Fibroblast of lung (primary cell): ENCODE measurements around the gene RASSF1. TPM values are rescaled to one million over a fixed set of nuclear protein-coding genes. Genes with fewer than 3 reads are reported as not detected.

Source experiments
- DNase-seq, 2 donors: peaks; one replicate each; pipeline versions ENCODE4 v3.0.0 to v3.0.0-alpha.2; 2010; ENCODE audit warnings: low read depth in 2 of 2
- H2AFZ ChIP-seq: 2 replicates; pipeline ENCODE4 v1.5.1; 2012; ENCODE audit warnings: low read length, control low read depth, inconsistent platforms
- H3K27ac ChIP-seq: 2 replicates; pipeline ENCODE4 v1.5.1; 2011; ENCODE audit warnings: low read length, control low read depth; ENCODE audit not compliant: insufficient read depth
- H3K27me3 ChIP-seq: 2 replicates; pipeline ENCODE4 v1.5.1; 2011; ENCODE audit warnings: mild to moderate bottlenecking, low read length; ENCODE audit not compliant: control insufficient read depth, insufficient read depth
- H3K36me3 ChIP-seq: 2 replicates; pipeline ENCODE4 v1.5.1; 2011; ENCODE audit warnings: low read length; ENCODE audit not compliant: control insufficient read depth, insufficient read depth
- H3K4me1 ChIP-seq: 2 replicates; pipeline ENCODE4 v1.5.1; 2011; ENCODE audit warnings: low read length; ENCODE audit not compliant: control insufficient read depth, insufficient read depth; ENCODE audit errors: extremely low read depth
- H3K4me2 ChIP-seq: 2 replicates; pipeline ENCODE4 v1.5.1; 2011; ENCODE audit warnings: low read length, control low read depth; ENCODE audit not compliant: insufficient read depth; ENCODE audit errors: extremely low read depth
- H3K4me3 ChIP-seq, 4 experiments: fragments of 200-600 bp in 1 of 4; sonication (generic) in 1 of 4; replicated peaks in 1 of 4; 2 replicates each; pipeline ENCODE4 v1.5.1; 2011 to 2016; ENCODE audit warnings: low read length in 4 of 4, low read depth in 3 of 4, mild to moderate bottlenecking in 3 of 4, control low read depth in 2 of 4, inconsistent platforms in 1 of 4, mixed read lengths in 1 of 4; ENCODE audit not compliant: insufficient read depth in 1 of 4; ENCODE audit errors: control extremely low read depth in 1 of 4
- H3K79me2 ChIP-seq: 2 replicates; pipeline ENCODE4 v1.5.1; 2012; ENCODE audit warnings: mild to moderate bottlenecking, low read length, inconsistent platforms; ENCODE audit not compliant: control insufficient read depth, insufficient read depth
- H3K9ac ChIP-seq: 2 replicates; pipeline ENCODE4 v1.5.1; 2011; ENCODE audit warnings: mild to moderate bottlenecking, low read length, control low read depth; ENCODE audit not compliant: insufficient read depth
- H3K9me3 ChIP-seq: 2 replicates; pipeline ENCODE4 v1.5.1; 2012; ENCODE audit warnings: low read depth, low read length; ENCODE audit not compliant: control insufficient read depth, insufficient read depth
- H4K20me1 ChIP-seq: 2 replicates; pipeline ENCODE4 v1.5.1; 2011; ENCODE audit warnings: low read length; ENCODE audit not compliant: control insufficient read depth, insufficient read depth; ENCODE audit errors: extremely low read depth
- EZH2 ChIP-seq: IDR thresholded peaks from 2 replicates; pipeline ENCODE4 v1.5.1; 2012; ENCODE audit warnings: low read length, control low read depth, mild to moderate bottlenecking; ENCODE audit errors: missing control alignments
- polyA plus RNA-seq, 2 donors: library from polyadenylated mRNA; depleted of rRNA in 1 of 2; stranded (reverse) in 1 of 2; unstranded in 1 of 2; fragments of >200 nt; gene quantifications; 2 replicates each; pipeline ENCODE4 v1.2.1, GENCODE V29; 2011 to 2012; ENCODE audit warnings: missing spikeins in 1 of 2
- total RNA-seq: library from RNA; depleted of rRNA; stranded (reverse); fragments of >200 nt; gene quantifications from 2 replicates; pipeline ENCODE4 v1.2.1, GENCODE V29; 2014
- TF ChIP-seq, protein P1 (sequence below), 2 donors: IDR thresholded peaks in 1 of 2; conservative IDR thresholded peaks in 1 of 2; 1 replicate in 1 of 2; 2 replicates in 1 of 2; pipeline ENCODE4 v1.5.1; 2011 to 2012; ENCODE audit warnings: low read length in 2 of 2, control low read depth in 1 of 2, inconsistent platforms in 1 of 2, low read depth in 1 of 2, mild to moderate bottlenecking in 1 of 2

The RASSF1 gene
- total and polyA plus RNA-seq, 2 donors (not counting 1 experiment from before 2014, with no cell fraction given), result 32.4 to 41.7 TPM

DNA sequence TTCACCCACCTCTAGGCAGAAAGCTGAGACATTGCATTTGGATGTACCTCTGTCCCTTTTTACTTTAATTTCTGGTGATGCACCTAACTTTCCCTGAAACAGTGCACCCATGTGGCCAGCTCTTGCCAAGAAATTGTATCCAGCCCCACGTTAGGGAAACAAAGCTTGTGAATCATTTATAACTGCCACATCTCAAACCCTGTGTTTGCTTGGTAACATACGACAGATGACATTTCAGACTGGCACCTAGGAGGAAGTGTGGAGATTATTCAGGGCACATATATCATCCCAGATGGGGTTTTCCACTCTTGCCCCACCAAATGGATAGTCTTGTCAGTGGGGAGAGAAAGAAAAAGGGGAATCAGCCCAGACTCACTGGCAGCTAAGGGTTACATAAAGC, 12.1 kb upstream of the RASSF1 start:
- no peak overlapping the region for H2AFZ ChIP-seq
- no peak overlapping the region for H3K27ac ChIP-seq
- H3K4me1 ChIP-seq, result peaks cover 17% of the 10 kb centered on the region
- no peak overlapping the region for H3K4me2 ChIP-seq
- TF ChIP-seq, protein P1, sequence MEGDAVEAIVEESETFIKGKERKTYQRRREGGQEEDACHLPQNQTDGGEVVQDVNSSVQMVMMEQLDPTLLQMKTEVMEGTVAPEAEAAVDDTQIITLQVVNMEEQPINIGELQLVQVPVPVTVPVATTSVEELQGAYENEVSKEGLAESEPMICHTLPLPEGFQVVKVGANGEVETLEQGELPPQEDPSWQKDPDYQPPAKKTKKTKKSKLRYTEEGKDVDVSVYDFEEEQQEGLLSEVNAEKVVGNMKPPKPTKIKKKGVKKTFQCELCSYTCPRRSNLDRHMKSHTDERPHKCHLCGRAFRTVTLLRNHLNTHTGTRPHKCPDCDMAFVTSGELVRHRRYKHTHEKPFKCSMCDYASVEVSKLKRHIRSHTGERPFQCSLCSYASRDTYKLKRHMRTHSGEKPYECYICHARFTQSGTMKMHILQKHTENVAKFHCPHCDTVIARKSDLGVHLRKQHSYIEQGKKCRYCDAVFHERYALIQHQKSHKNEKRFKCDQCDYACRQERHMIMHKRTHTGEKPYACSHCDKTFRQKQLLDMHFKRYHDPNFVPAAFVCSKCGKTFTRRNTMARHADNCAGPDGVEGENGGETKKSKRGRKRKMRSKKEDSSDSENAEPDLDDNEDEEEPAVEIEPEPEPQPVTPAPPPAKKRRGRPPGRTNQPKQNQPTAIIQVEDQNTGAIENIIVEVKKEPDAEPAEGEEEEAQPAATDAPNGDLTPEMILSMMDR (conservative IDR thresholded peaks at IDR 0.05 in 1 of 2, IDR thresholded peaks at IDR 0.05 in 1 of 2; ENCODE audit: low read depth in 1 of 2, low read length in 2 of 2), result peak in 1 of 2 donors; percentile 25
- no peak for TF ChIP-seq EZH2
- H3K4me3 ChIP-seq, result no peak overlapping the region
- no peaks in the 10 kb centered on the region for H3K9me3 ChIP-seq
- H3K79me2 ChIP-seq, result peaks cover 44% of the 10 kb centered on the region
- peaks cover 21% of the 10 kb centered on the region for H3K36me3 ChIP-seq
- H3K27me3 ChIP-seq, result no peaks in the 10 kb centered on the region
- no peak for DNase-seq
- no peaks in the 10 kb centered on the region for H4K20me1 ChIP-seq
- H3K9ac ChIP-seq, result no peak overlapping the region

DNA sequence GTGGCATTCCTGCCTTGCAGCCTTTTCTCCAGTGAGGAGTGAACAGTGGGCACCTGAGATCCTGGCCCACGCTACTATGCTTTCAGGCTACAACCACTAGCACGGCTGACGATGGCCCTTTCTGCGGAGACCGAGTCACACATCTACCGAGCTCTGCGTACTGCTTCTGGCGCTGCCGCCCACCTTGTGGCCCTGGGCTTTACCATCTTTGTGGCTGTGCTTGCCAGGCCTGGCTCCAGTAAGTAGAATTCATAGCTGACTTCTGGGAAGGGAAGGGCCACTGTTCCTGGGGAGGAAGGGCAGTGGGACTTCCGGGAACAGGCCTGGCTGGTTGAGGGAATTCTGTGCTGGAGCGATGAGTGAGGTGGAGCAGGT, 10.7 kb upstream of the RASSF1 start:
- no peaks in the 10 kb centered on the region for H3K9me3 ChIP-seq
- peaks cover 19% of the 10 kb centered on the region for H3K36me3 ChIP-seq
- no peaks in the 10 kb centered on the region for H4K20me1 ChIP-seq
- peaks cover 12% of the 10 kb centered on the region for H3K4me1 ChIP-seq
- peaks cover 30% of the 10 kb centered on the region for H3K79me2 ChIP-seq
- no peaks in the 10 kb centered on the region for H3K27me3 ChIP-seq
- peak overlapping the region; percentile 72 to 87 (median 74) for H3K4me3 ChIP-seq
- peak overlapping the region; percentile 40 for H2AFZ ChIP-seq
- peak overlapping the region; percentile 95 for H3K4me2 ChIP-seq
- H3K9ac ChIP-seq, result no peak overlapping the region
- peak overlapping the region; percentile 75 for H3K27ac ChIP-seq
- DNase-seq, result no peak
- TF ChIP-seq, protein P1 (conservative IDR thresholded peaks at IDR 0.05 in 1 of 2, IDR thresholded peaks at IDR 0.05 in 1 of 2; ENCODE audit: low read depth in 1 of 2, low read length in 2 of 2), result no peak
- no peak for TF ChIP-seq EZH2

DNA sequence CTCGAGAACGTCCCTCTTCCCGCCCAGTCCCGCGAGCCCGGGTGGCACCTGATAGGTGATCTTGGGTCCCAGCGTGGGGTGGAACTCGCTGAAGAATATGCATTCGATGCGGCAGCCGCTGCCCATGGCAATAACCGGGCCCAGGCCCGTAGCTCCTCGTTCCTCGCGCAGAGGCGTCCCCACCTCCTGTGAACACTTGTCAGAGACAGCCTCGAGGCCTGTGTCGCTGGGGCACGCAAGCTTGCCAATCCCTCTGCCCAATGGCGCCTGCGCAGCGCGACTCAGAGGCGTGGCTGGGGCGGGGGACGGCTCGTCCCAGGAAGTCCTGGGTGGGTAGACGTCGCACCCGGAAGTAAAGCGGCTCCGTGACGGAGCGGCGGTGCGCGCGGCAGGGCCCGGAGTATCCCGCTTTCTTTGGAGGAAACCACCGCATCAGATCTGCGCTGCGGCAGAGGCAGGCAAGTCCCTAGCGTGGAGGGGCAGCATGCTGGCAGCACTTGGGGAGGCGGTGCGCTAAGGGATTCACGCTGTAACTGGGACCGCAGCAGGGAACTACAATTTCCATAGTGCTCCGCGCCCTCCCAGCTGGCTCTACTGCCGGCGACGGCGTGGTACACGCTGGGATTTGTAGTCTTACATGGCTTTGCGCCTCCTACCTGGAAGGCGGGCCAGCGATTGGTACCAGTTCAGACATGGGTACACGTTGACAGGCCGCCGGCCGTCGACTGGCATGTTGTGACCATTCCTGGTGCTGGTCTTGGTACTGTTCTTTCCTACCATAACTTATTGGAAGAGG, 10.1 kb upstream of the RASSF1 start, which contains the start of the genes CYB561D2 and NPRL2:
Gene CYB561D2 (plus strand): TSS at position 336 of the 796 bp plus-strand sequence. CDS start 572 bp downstream, outside the sequence.
Gene NPRL2 (minus strand): TSS at position 249 of the 796 bp plus-strand sequence. CDS start 123 bp downstream, at position 126.
- no peaks in the 10 kb centered on the region for H3K9me3 ChIP-seq
- DNase-seq, result peak; percentile 90 to 92
- H3K4me3 ChIP-seq, result peak within 1 kb of the TSS; percentile 72 to 87 (median 74)
- peaks cover 19% of the 10 kb centered on the region for H3K36me3 ChIP-seq
- no peaks in the 10 kb centered on the region for H3K27me3 ChIP-seq
- peaks cover 24% of the 10 kb centered on the region for H3K79me2 ChIP-seq
- peak within 1 kb of the TSS; percentile 95 for H3K4me2 ChIP-seq
- H4K20me1 ChIP-seq, result no peaks in the 10 kb centered on the region
- peaks cover 10% of the 10 kb centered on the region for H3K4me1 ChIP-seq
- TF ChIP-seq EZH2, result no peak
- TF ChIP-seq, protein P1 (conservative IDR thresholded peaks at IDR 0.05 in 1 of 2, IDR thresholded peaks at IDR 0.05 in 1 of 2; ENCODE audit: low read depth in 1 of 2, low read length in 2 of 2), result no peak
- H3K27ac ChIP-seq, result peak within 1 kb of the TSS; percentile 75
- H2AFZ ChIP-seq, result peak within 1 kb of the TSS; percentile 80
- H3K9ac ChIP-seq, result peak within 1 kb of the TSS; percentile 61
